Activated naive CD8-positive, alpha-beta T cell treated with anti-CD3 and anti-CD28 coated beads, Interleukin-2, amount 10 ng/mL, durations not matched to agents 7 days and 5 days (primary cell): ENCODE results near the gene SMIM22. TPM values are rescaled to one million over a fixed set of nuclear protein-coding genes. Genes with fewer than 3 reads are reported as not detected.

Experiments used
- ATAC-seq: fragments of 150-1000 bp; cut with Tn5 transposase; one replicate; pipeline ENCODE4 v1.10.0; 2021; ENCODE audit warnings: low read depth, moderate library complexity
- POLR2A ChIA-PET: fragments of 350-600 bp; sonication (Branson Sonifier 250); formaldehyde crosslinking; loops from one replicate; lab custom pipeline; 2021; ENCODE audit warnings: antibody characterized with exemption; lab: Charles Lee
- DNase-seq: peaks from one replicate; pipeline ENCODE4 v3.0.0; 2021
- H3K27ac Mint-ChIP-seq: one replicate; pipeline ENCODE4 v1.8.0; 2022; ENCODE audit warnings: mild to moderate bottlenecking, mixed read lengths
- H3K27me3 Mint-ChIP-seq: one replicate; pipeline ENCODE4 v1.8.0; 2022; ENCODE audit warnings: mild to moderate bottlenecking, moderate library complexity, mixed read lengths
- H3K36me3 Mint-ChIP-seq: one replicate; pipeline ENCODE4 v1.8.0; 2021; ENCODE audit warnings: mild to moderate bottlenecking, mixed read lengths
- H3K4me1 Mint-ChIP-seq: one replicate; pipeline ENCODE4 v1.8.0; 2021; ENCODE audit warnings: mixed read lengths
- H3K4me3 Mint-ChIP-seq: one replicate; pipeline ENCODE4 v1.8.0; 2022; ENCODE audit warnings: mild to moderate bottlenecking, moderate library complexity, mixed read lengths
- H3K9me3 Mint-ChIP-seq: one replicate; pipeline ENCODE4 v1.8.0; 2021; ENCODE audit warnings: mixed read lengths
- total RNA-seq, 2 experiments: library from RNA; stranded (reverse); gene quantifications; one replicate each; pipeline ENCODE4 v1.2.3, GENCODE V29; 2021

The SMIM22 gene
- total RNA-seq, 2 experiments from 2014 or later, result not detected

DNA sequence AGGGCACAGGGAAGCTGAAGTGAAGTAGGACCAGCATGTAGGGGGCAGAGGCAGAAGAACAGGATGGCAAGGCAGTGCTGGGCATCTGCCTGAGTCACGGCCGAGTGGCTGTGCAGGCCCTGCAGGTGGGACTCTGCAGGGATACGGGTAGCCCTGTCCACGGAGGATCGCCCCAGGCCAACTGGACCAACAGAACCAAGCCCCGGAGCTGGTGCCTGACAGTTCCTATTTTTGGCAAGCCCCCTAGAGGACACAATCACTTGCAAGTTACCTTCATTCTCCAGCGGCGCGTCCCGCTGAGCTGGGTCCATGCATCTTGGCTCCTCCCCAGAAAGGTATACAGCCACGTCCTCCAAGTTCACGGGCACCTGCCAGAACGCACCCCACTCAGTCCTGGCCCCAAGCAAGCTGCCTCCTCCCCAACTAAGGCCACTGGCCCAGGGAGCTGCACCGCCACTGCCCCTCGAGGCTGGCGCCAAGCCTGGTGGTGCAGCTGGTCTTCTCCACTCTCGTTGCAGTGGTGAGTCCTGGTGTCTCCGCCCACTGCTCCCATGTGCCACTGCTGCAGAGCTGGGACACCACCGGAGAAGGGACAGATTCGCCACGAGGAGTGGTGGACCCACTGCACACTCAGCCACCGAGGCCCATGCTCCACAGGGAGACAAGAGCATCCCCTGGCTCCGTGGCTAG lies 34.8 kb upstream of the SMIM22 start:
- DNase-seq (no peak), ATAC-seq (no peak)
- no peaks in the 10 kb centered on the region for H3K9me3 Mint-ChIP-seq
- POLR2A ChIA-PET, result interaction anchor here (1.1 kb wide), 2 partner anchors 12 to 26 kb away, joined by 3 to 6 read pairs; partner anchors contain the start of genes ANKS3 and DNAAF8
- H3K4me3 Mint-ChIP-seq, result no peak overlapping the region
- no peaks in the 10 kb centered on the region for H3K27me3 Mint-ChIP-seq
- H3K27ac Mint-ChIP-seq, result no peak overlapping the region
- H3K36me3 Mint-ChIP-seq, result peaks cover 20% of the 10 kb centered on the region
- peaks cover 2% of the 10 kb centered on the region for H3K4me1 Mint-ChIP-seq

DNA sequence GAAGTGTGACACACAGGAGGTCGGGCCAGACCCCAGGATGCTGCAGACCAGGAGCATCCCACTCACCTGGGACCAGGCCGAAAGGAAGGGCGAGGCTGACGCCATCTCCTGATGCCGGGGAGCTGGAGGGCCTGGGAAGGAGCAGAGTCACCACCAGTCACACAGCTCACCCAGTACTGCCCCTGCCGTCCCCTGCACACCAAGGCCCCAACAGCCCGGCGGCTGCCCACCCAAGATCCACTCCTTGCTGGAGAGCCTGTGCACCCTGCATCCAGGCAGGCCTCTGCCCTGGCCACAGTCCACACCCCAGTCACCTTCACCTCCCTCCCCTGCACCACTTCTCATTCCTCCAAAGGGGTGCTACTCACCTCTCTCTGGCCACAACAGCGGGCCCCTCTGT lies 33.0 kb upstream of the SMIM22 start:
- H3K4me1 Mint-ChIP-seq, result peaks cover 11% of the 10 kb centered on the region
- ATAC-seq, result no peak
- H3K36me3 Mint-ChIP-seq, result peaks cover 13% of the 10 kb centered on the region
- DNase-seq, result no peak
- no peak overlapping the region for H3K27ac Mint-ChIP-seq
- H3K9me3 Mint-ChIP-seq, result no peaks in the 10 kb centered on the region
- H3K27me3 Mint-ChIP-seq, result no peaks in the 10 kb centered on the region
- POLR2A ChIA-PET, result no interaction called here
- no peak overlapping the region for H3K4me3 Mint-ChIP-seq

DNA sequence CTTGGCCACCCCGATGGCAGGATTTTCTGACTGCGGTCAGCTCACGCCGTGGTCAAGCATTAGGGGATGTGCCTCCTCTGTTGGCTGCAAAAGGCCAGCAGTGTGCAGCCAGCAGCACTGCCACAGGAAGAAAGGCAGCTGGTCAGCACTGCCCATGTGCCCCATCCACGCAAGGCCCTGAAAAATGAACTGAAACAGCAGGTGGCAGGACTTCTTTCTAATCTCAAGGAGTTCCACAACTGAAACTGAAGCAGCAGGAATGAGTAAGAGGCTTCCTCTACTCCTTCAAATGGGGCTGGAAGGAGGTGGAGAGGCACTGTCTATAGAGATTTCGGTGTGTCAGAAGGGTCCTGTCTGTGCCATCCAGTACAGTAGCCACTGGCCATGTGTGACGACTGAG lies 31.4 kb upstream of the SMIM22 start:
- no peaks in the 10 kb centered on the region for H3K27me3 Mint-ChIP-seq
- POLR2A ChIA-PET, result no interaction called here
- peaks cover 8% of the 10 kb centered on the region for H3K36me3 Mint-ChIP-seq
- H3K4me3 Mint-ChIP-seq, result no peak overlapping the region
- DNase-seq, result no peak
- H3K27ac Mint-ChIP-seq, result no peak overlapping the region
- ATAC-seq, result no peak
- H3K4me1 Mint-ChIP-seq, result peaks cover 23% of the 10 kb centered on the region
- no peaks in the 10 kb centered on the region for H3K9me3 Mint-ChIP-seq

DNA sequence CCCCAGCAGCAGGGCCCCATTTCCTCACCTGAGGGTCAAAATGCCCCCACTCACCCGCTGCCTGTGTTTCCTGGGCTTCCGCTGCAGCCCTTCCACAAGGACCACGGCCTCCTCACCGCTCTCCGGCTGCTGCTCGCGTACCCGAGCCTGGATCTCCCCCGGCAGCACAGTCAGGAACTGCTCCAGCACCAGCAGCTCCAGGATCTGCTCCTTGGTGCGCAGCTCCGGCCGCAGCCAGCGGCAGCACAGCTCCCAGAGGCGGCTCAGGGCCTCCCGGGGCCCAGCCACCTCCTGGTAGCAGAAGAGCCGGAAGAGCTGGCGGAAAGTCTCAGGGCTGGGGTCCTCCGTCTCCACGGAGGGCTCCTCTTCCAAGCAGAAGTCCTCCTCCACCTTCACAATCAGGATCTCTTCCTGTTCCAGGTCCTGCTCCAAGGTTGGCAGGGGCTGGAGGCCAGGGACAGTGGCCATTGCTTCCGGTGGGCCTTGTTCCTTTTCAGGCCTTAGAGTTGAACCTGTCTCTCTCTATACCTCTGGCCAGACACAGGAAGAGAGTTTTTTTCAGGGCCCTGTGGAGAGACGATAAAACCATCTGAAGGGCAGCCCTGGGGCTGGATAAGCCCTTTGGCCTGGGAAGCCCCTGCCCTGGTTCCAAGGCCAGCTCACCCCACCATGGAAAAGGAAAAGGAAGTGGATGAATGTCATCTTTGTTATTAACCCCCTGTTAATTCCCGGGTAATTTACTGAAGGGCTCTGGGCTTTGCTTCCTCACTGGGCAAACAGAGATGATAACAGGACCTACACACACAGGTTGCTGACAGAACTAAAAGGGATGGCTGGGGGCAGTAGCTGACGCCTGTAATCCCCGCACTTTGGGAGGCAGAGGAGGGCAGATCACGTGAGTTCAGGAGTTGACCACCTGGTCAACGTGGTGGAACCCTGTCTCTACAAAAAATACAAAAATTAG lies 29.4 kb upstream of the SMIM22 start:
- DNase-seq (no peak), ATAC-seq (no peak)
- Mint-ChIP-seq H3K9me3 (no peaks in the 10 kb centered on the region), H3K4me1 (peaks cover 23% of the 10 kb centered on the region), H3K36me3 (peaks cover 6% of the 10 kb centered on the region), H3K27ac (peak overlapping the region; percentile 83), H3K4me3 (peak overlapping the region; percentile 89), H3K27me3 (no peaks in the 10 kb centered on the region)
- POLR2A ChIA-PET, result interaction anchor here (1.6 to 2.2 kb wide), 3 partner anchors 18 to 32 kb away, joined by 6 to 12 read pairs (median 6); partner anchors contain the start of genes ANKS3 and DNAAF8

DNA sequence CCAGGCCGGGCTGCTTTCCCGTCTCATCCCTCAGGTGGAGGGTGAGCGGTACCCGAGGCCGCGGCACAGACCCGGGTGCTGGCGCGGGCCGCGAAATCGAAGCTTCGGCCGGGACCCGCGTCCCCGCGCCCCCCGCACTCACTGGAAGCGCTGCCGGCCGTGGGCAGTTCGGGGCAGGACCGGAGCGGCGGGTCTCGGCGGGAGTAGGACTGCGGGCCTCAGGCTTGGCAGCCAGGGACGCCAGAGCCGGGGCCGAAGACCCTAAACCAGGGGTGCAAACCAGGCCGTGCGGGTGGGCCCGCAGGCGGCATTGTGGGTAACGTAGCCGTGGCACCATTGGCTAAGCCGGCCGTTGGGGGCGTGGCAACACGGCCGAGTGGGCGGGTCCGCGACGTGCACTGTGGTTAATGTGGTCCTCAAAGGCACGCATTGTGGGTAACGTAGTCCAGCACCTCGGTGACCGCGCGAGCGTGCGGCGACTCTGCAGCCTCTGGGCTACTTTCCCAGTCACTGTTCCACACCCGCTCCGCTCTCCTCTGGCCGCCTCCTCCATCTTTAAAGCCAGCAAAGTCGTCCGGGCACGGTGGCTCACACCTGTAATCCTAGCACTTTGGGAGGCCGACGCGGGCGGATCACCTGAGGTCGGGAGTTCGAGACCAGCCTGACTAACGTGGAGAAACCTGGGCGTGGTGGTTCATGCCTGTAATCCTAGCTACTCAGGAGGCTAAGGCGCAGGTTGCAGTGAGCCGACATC lies 28.1 kb upstream of the SMIM22 start, which contains the start of gene ZNF500:
Gene ZNF500, minus strand, starts transcription at position 288 of the 754 bp plus-strand sequence. CDS start 1,184 bp downstream, outside the sequence.
- Mint-ChIP-seq H3K36me3 (peaks cover 6% of the 10 kb centered on the region), H3K27ac (peak within 1 kb of the TSS; percentile 89)

DNA sequence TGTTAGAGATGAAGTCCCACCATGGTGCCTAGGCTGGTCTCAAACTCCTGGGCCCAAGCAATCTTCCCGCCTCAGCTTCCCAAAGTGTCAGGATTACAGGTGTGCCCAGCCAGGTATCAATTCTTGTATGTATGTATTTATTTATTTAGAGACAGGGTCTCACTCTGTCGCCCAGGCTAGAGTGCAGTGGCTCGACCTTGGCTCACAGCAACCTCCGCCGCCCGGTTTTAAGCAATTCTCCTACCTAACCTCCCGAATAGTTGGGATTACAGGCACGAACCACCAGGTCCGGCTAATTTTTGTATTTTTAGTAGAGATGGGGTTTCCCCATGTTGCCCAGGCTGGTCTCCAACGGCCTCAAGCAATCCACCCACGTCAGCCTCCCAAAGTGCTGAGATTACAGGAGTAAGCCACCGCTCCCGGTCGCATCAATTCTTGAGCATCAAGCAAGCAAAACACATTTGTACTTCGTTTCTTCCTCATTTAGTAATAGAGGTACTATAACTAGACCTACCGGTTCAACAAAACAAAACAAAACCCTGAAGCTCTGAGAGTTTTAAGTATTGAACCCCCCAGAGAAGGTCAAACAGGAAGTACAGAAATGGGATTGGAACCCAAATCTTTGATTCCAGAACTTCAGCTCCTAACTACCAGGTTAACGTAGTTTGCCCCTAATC lies 27.2 kb upstream of the SMIM22 start:
- no peaks in the 10 kb centered on the region for H3K27me3 Mint-ChIP-seq
- POLR2A ChIA-PET, result interaction anchor here (0.6 to 2.5 kb wide), 4 partner anchors 34 to 309 kb away, joined by 3 to 16 read pairs (median 8); partner anchors contain the start of genes ANKS3, DNAAF8 and ROGDI
- DNase-seq, result no peak
- peaks cover 23% of the 10 kb centered on the region for H3K4me1 Mint-ChIP-seq
- H3K9me3 Mint-ChIP-seq, result no peaks in the 10 kb centered on the region
- ATAC-seq, result peak; percentile 1
- H3K36me3 Mint-ChIP-seq, result peaks cover 2% of the 10 kb centered on the region
- peak overlapping the region; percentile 89 for H3K27ac Mint-ChIP-seq
- peak overlapping the region; percentile 94 for H3K4me3 Mint-ChIP-seq

More for the DNA sequence above, 28.1 kb upstream of the SMIM22 start, which contains the start of gene ZNF500:
- H3K9me3 Mint-ChIP-seq, result no peaks in the 10 kb centered on the region
- peak; percentile 97 for DNase-seq
- POLR2A ChIA-PET, result interaction anchor here (1.6 to 2.2 kb wide), 2 partner anchors 19 to 33 kb away, joined by 6 to 12 read pairs; partner anchors contain the start of genes ANKS3 and DNAAF8
- peaks cover 23% of the 10 kb centered on the region for H3K4me1 Mint-ChIP-seq
- peak within 1 kb of the TSS; percentile 94 for H3K4me3 Mint-ChIP-seq
- ATAC-seq, result peak; percentile 75
- H3K27me3 Mint-ChIP-seq, result no peaks in the 10 kb centered on the region

DNA sequence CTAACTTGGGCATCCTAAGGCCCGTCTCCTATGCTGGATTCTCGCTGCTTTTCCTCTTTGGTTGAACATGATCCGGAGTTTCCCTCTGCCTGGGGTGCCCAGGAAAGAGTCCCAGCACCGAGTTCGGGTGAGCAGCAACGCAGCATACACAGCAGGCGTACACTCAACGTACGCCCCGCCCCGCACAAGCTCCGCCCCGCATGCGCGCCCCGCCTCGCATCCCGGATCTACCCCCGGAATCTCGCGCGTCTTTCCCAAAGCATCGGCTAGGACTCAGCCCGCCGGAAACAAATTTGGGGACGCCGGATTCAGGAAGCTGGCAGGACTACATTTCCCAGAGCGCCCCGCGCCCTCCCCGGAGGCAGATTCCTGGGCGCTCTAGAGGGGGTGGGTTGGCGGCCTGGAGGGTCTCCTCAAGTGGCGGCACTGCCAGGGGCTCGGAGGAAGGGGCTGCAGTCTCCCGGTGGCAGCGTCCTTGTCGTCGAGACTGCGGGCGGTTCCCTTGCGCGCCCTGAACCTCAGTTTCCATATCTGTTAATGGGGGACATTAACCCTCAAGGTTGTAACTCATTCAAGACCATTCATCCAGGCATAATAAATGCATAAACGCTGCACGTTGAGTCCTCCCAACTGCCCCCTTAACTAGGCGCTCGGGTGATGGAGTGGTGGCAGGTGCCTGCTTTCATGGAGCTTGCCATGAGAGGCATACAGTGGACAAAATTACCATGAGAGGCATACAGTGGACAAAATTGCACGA lies 26.4 kb upstream of the SMIM22 start:
- H3K9me3 Mint-ChIP-seq, result no peaks in the 10 kb centered on the region
- ATAC-seq, result peak; percentile 78
- peak; percentile 90 for DNase-seq
- peak overlapping the region; percentile 89 for H3K27ac Mint-ChIP-seq
- no peaks in the 10 kb centered on the region for H3K27me3 Mint-ChIP-seq
- H3K4me1 Mint-ChIP-seq, result peaks cover 23% of the 10 kb centered on the region
- peaks cover 2% of the 10 kb centered on the region for H3K36me3 Mint-ChIP-seq
- POLR2A ChIA-PET, result interaction anchor here (0.5 to 2.5 kb wide), 9 partner anchors 34 to 618 kb away, joined by 3 to 16 read pairs (median 3); partner anchors contain the start of genes ANKS3, CORO7, DNAAF8 and ROGDI
- peak overlapping the region; percentile 94 for H3K4me3 Mint-ChIP-seq

DNA sequence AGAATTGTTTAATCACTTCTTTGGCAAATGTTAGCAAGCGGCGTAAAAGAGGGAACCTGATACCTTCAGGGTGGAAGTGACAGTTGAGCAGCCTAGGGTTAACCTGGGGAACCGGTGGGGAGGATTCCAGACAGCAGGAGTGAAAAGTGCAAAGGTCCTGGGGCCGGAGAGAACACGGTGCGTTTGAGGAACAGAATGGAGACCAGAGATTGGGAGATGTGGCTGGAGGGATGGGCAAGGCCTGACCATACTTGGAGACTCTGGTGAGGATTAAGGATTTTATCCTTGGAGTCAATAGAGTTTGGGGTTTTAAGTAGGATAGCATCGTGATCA lies 25.9 kb upstream of the SMIM22 start:
- no peaks in the 10 kb centered on the region for H3K9me3 Mint-ChIP-seq
- H3K4me1 Mint-ChIP-seq, result peaks cover 23% of the 10 kb centered on the region
- H3K27me3 Mint-ChIP-seq, result no peaks in the 10 kb centered on the region
- H3K36me3 Mint-ChIP-seq, result no peaks in the 10 kb centered on the region
- no peak overlapping the region for H3K27ac Mint-ChIP-seq
- H3K4me3 Mint-ChIP-seq, result no peak overlapping the region
- DNase-seq, result no peak
- no peak for ATAC-seq
- POLR2A ChIA-PET, result interaction anchor here (0.5 to 2.5 kb wide), 5 partner anchors 33 to 619 kb away, joined by 3 to 16 read pairs (median 6); partner anchors contain the start of genes ANKS3, DNAAF8 and ROGDI

DNA sequence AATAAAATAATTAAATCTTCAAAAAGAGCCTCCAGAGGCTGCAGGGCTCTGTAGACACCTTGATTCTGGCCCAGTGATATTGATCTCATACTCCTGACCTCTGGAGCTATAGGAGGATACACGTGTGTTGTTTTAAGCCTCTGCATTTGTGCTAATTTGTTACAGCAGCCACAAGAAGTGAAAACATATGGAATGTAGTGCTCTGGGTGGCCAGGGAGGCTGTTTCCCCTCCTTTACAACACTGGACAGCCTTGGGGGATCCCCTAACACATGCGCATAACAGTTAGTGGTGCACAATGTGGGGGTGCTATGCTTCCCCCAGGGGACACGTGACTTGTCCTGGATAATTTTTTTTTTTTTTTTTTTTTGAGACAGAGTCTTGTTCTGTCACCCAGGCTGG lies 23.5 kb upstream of the SMIM22 start:
- Mint-ChIP-seq H3K4me3 (no peak overlapping the region), H3K9me3 (no peaks in the 10 kb centered on the region), H3K4me1 (peaks cover 14% of the 10 kb centered on the region), H3K36me3 (no peaks in the 10 kb centered on the region), H3K27me3 (no peaks in the 10 kb centered on the region), H3K27ac (no peak overlapping the region)
- DNase-seq (no peak), ATAC-seq (no peak)
- POLR2A ChIA-PET, result no interaction called here

DNA sequence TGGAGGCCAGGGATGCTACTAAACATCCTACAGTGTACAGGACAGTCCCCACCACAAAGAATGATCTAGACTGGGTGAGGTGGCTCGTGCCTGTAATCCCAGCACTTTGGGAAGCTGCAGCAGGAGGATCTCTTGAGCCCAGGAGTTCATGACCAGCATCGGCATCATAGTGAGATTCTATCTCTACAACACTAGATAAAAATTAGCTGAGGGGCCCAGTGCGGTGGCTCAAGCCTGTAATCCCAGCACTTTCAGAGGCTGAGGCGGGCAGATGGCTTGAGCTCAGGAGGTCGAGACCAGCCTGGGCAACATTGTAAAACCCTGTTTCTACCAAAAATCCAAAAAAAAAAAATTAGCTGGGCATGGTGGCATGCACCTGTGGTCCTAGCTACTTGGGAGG lies 22.8 kb upstream of the SMIM22 start:
- H3K9me3 Mint-ChIP-seq, result no peaks in the 10 kb centered on the region
- peaks cover 11% of the 10 kb centered on the region for H3K4me1 Mint-ChIP-seq
- no peak for DNase-seq
- no peaks in the 10 kb centered on the region for H3K36me3 Mint-ChIP-seq
- H3K4me3 Mint-ChIP-seq, result no peak overlapping the region
- no peaks in the 10 kb centered on the region for H3K27me3 Mint-ChIP-seq
- no peak overlapping the region for H3K27ac Mint-ChIP-seq
- ATAC-seq, result no peak
- POLR2A ChIA-PET, result no interaction called here

DNA sequence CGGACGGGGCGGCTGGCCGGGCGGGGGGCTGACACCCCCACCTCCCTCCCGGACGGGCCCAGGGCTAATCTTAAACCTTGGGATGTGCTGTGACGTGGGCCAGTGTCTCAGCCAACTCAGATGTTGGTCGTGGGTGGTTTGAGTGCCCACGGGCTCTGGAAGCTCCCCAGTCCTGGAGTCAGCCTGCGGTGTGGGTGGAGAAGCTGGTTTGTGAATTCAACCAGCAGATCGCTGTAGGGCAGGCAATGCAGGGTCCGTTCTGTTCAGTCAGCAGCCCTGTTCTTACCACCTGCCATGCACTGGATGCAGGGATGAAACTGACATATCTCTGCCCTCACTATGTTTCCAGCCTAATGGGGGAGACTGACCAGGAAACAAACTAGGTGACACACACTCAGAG lies 20.2 kb upstream of the SMIM22 start:
- no peaks in the 10 kb centered on the region for H3K4me1 Mint-ChIP-seq
- no peaks in the 10 kb centered on the region for H3K36me3 Mint-ChIP-seq
- DNase-seq (no peak), ATAC-seq (no peak)
- H3K27me3 Mint-ChIP-seq, result no peaks in the 10 kb centered on the region
- no peak overlapping the region for H3K27ac Mint-ChIP-seq
- H3K9me3 Mint-ChIP-seq, result no peaks in the 10 kb centered on the region
- POLR2A ChIA-PET, result no interaction called here
- no peak overlapping the region for H3K4me3 Mint-ChIP-seq
